ENCODE data around the gene PRDX5.
A peak's percentile ranks its signal among the peaks of the same experiment; 100 is the strongest.
"Not testable (repeated sequence)": the region's sequence is repeated elsewhere in the genome, so short reads cannot be mapped to it uniquely, and the experiment has no call there.

PRDX5 gene

GRCh38 chr11:64305075-64305690, 12.7 kb upstream of the PRDX5 start, which contains the start of gene ESRRA:
Gene ESRRA, plus strand, starts transcription at chr11:64305524. Its CDS starts 1,656 bp downstream, at chr11:64307180.
- Histone ChIP-seq H3K27me3 (ENCODE audit: insufficient read depth, low read depth, severe bottlenecking) (no peaks in the 10 kb centered on the region), H3K9me3 (ENCODE audit: severe bottlenecking) (no peaks in the 10 kb centered on the region), H3K27ac (peak within 1 kb of the TSS; percentile 79), H3K4me3 (ENCODE audit: low read depth, low read length) (peak within 1 kb of the TSS; percentile 88), H3K36me3 (peaks cover 4% of the 10 kb centered on the region)
- no peak for TF ChIP-seq CTCF (IDR thresholded peaks at IDR 0.05; ENCODE audit: low read depth, low read length)
- DNase-seq: peak; percentile 99

DNA sequence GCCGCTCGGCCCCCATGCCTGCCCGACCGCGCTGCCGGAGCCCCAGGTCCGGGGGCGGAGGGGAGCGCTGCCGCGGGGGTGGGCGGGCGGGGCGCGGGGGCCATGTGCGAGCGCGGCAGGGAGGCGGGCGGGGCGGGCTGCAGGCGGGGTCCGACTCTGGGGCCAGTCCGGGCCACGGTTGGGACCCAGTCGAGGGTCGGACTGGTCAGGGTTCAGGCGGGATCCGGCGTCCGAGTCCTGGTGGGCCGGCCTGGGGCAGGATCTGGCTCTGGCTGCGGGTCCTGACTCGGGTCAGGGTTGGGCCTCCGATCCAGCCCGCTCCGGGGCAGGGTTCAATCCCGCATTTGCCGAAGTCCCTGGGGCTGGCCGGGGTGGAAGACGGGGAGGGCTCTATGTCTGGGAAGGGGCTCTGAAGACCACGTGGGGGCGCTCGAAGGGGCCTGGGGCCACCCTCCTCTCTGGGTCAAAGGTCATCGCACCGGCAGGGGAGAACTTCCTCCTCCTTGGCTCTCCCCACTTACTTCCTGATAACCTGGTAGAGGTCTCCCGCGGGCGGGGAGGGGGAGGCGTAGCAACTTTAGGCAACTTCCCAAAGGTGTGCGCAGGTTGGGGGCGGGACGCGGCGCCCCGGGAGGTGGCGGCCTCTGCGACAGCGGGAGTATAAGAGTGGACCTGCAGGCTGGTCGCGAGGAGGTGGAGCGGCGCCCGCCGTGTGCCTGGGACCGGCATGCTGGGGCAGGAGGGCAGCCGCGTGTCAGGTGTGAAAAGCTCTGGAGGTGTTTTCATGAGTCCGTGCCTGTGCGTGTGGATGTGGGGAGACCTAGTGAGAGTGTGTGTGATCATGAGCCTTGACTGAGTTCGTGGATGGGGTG, 12.0 kb upstream of the PRDX5 start:
- TF ChIP-seq CTCF (IDR thresholded peaks at IDR 0.05; ENCODE audit: low read depth, low read length): peak; percentile 55
- no peaks in the 10 kb centered on the region for H3K27me3 ChIP-seq (ENCODE audit: insufficient read depth, low read depth, severe bottlenecking)
- peak overlapping the region; percentile 60 for H3K4me3 ChIP-seq (ENCODE audit: low read depth, low read length)
- peak overlapping the region; percentile 79 for H3K27ac ChIP-seq
- no peaks in the 10 kb centered on the region for H3K9me3 ChIP-seq (ENCODE audit: severe bottlenecking)
- peaks cover 4% of the 10 kb centered on the region for H3K36me3 ChIP-seq
- peak; percentile 83 for DNase-seq

DNA sequence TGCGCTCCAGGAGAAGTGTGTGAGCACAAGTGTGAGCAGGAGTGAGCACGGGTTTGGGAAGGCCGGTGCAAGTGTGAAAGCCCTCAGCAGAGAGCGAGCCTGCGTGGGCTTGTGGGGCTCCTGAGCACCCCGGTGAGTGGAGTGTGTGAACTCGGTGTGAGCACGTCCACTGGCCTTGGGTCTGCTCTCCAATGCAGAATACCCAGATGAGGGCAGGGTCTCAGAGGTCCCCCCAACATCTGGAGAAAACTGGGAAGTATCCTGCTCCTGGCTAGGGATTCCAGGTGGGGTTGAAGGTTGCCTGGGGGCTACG, 11.4 kb upstream of the PRDX5 start:
- no peaks in the 10 kb centered on the region for H3K27me3 ChIP-seq (ENCODE audit: insufficient read depth, low read depth, severe bottlenecking)
- TF ChIP-seq CTCF (IDR thresholded peaks at IDR 0.05; ENCODE audit: low read depth, low read length): no peak
- H3K9me3 ChIP-seq (ENCODE audit: severe bottlenecking): no peaks in the 10 kb centered on the region
- peaks cover 4% of the 10 kb centered on the region for H3K36me3 ChIP-seq
- DNase-seq: no peak
- H3K27ac ChIP-seq: peak overlapping the region; percentile 79
- H3K4me3 ChIP-seq (ENCODE audit: low read depth, low read length): peak overlapping the region; percentile 60

DNA sequence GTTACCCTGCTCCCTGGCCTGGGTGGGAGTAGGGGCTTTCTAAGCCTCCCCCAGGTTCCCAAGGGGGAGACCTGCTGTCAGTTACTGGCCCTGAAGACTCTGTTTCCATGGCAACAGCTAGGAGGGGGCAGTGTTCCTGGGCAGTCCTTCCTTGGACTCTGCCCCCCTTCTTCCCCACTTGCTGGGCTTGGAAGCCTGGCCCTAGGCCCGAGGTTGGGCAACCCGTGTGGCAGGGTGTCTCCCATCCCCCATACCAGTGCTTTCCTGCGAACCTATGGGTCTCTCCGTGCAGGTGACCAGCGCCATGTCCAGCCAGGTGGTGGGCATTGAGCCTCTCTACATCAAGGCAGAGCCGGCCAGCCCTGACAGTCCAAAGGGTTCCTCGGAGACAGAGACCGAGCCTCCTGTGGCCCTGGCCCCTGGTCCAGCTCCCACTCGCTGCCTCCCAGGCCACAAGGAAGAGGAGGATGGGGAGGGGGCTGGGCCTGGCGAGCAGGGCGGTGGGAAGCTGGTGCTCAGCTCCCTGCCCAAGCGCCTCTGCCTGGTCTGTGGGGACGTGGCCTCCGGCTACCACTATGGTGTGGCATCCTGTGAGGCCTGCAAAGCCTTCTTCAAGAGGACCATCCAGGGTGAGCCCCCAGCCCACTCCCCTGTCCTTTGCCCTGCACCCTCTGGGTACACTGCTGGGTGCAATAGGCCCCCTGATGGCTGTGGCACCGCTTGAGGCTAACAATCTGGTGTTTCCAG, 10.9 kb upstream of the PRDX5 start:
- Histone ChIP-seq H3K9me3 (ENCODE audit: severe bottlenecking) (no peaks in the 10 kb centered on the region), H3K36me3 (peaks cover 4% of the 10 kb centered on the region), H3K27me3 (ENCODE audit: insufficient read depth, low read depth, severe bottlenecking) (no peaks in the 10 kb centered on the region), H3K4me3 (ENCODE audit: low read depth, low read length) (peak overlapping the region; percentile 60), H3K27ac (no peak overlapping the region; the same call in 1 of the 2 replicates)
- TF ChIP-seq CTCF (IDR thresholded peaks at IDR 0.05; ENCODE audit: low read depth, low read length): no peak
- no peak for DNase-seq

DNA sequence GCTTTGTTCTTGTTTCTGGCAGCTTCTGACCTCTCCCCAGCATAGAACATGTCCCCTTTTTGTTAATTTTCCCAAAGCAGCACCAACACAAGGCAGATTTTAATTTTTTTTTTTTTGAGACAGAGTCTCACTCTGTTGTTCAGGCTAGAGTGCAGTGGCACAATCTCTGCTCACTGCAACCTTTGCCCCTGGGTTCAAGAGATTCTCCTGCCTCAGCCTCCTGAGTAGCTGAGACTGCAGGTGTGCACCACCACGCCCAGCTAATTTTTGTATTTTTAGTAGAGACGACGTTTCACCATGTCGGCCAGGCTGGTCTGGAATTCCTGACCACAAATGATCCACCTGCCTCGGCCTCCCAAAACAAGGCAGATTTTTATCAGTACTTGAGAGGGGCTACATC, 10.1 kb upstream of the PRDX5 start:
- H3K27me3 ChIP-seq (ENCODE audit: insufficient read depth, low read depth, severe bottlenecking); H3K36me3 ChIP-seq; H3K4me3 ChIP-seq (ENCODE audit: low read depth, low read length); DNase-seq; H3K27ac ChIP-seq; H3K9me3 ChIP-seq (ENCODE audit: severe bottlenecking): not testable (repeated sequence)

GRCh38 chr11:64312947-64313346, 5.0 kb upstream of the PRDX5 start:
- no peak overlapping the region for H3K27ac ChIP-seq

More at GRCh38 chr11:64312947-64313346, 5.0 kb upstream of the PRDX5 start:
- Histone ChIP-seq H3K4me3 (ENCODE audit: low read depth, low read length) (no peak overlapping the region), H3K36me3 (peaks cover 15% of the 10 kb centered on the region), H3K27me3 (ENCODE audit: insufficient read depth, low read depth, severe bottlenecking) (no peaks in the 10 kb centered on the region), H3K9me3 (ENCODE audit: severe bottlenecking) (no peaks in the 10 kb centered on the region)
- no peak for DNase-seq
- no peak for TF ChIP-seq CTCF (IDR thresholded peaks at IDR 0.05; ENCODE audit: low read depth, low read length)
